COR-L47 (cell line): ENCODE data around the gene ABCB8.
A peak's percentile ranks its signal among the peaks of the same experiment; 100 is the strongest.
"Not testable (repeated sequence)": the region's sequence is repeated elsewhere in the genome, so short reads cannot be mapped to it uniquely, and the experiment has no call there.

Experiments used
- DNase-seq: peaks from one replicate; lab custom pipeline; 2025; lab: John Stamatoyannopoulos, UW

Gene ABCB8

GRCh38 chr7:150998341-150998740, 29.9 kb upstream of the ABCB8 start:
- DNase-seq = no peak

- no peak for DNase-seq
These were observed 29.2 kb upstream of the ABCB8 start for GRCh38 chr7:150999001-150999400.

GRCh38 chr7:150999497-151000230, 28.6 kb upstream of the ABCB8 start:
- DNase-seq = no peak

GRCh38 chr7:151000897-151001495, 27.3 kb upstream of the ABCB8 start:
- DNase-seq = no peak

- DNase-seq = no peak
These were observed 26.7 kb upstream of the ABCB8 start for GRCh38 chr7:151001546-151001945.

- DNase-seq = peak; percentile 58
These were observed 24.7 kb upstream of the ABCB8 start for GRCh38 chr7:151003572-151003971.

GRCh38 chr7:151005566-151005965, 22.7 kb upstream of the ABCB8 start:
- no peak for DNase-seq

- DNase-seq = no peak
These were observed 21.5 kb upstream of the ABCB8 start for GRCh38 chr7:151006590-151007300.

GRCh38 chr7:151007469-151007898, 20.8 kb upstream of the ABCB8 start:
- no peak for DNase-seq

GRCh38 chr7:151008143-151008510, 20.1 kb upstream of the ABCB8 start:
- DNase-seq = no peak

- DNase-seq = no peak
These were observed 19.5 kb upstream of the ABCB8 start for GRCh38 chr7:151008511-151009323.

- no peak for DNase-seq
These were observed 18.8 kb upstream of the ABCB8 start for GRCh38 chr7:151009327-151010036.

- no peak for DNase-seq
These were observed 18.3 kb upstream of the ABCB8 start for GRCh38 chr7:151010037-151010306.

- DNase-seq = no peak
These were observed 17.7 kb upstream of the ABCB8 start for GRCh38 chr7:151010307-151011096.

GRCh38 chr7:151011097-151011409, 17.2 kb upstream of the ABCB8 start:
- DNase-seq = no peak

GRCh38 chr7:151011616-151012015, 16.6 kb upstream of the ABCB8 start:
- not testable (repeated sequence) for DNase-seq

- no peak for DNase-seq
These were observed 16.1 kb upstream of the ABCB8 start for GRCh38 chr7:151012031-151012692.

- no peak for DNase-seq
These were observed 15.3 kb upstream of the ABCB8 start for GRCh38 chr7:151012911-151013347.

- no peak for DNase-seq
These were observed 14.9 kb upstream of the ABCB8 start for GRCh38 chr7:151013356-151013732.

- DNase-seq = no peak
These were observed 14.3 kb upstream of the ABCB8 start for GRCh38 chr7:151013733-151014497.
